WERI-Rb-1 (cell line): ENCODE measurements around the gene PPP2R5E.

Experiments
- DNase-seq: peaks from one replicate; pipeline ENCODE4 v3.0.0-alpha.2; 2020
- H3K27ac ChIP-seq: fragments of 250-450 bp; sonication (Bioruptor Pico); 2 replicates; pipeline ENCODE4 v1.5.1; 2020; ENCODE audit warnings: mild to moderate bottlenecking, moderate library complexity
- H3K27me3 ChIP-seq: fragments of 250-450 bp; sonication (Bioruptor Pico); 2 replicates; pipeline ENCODE4 v1.5.1; 2021; ENCODE audit warnings: mild to moderate bottlenecking, low read depth, moderate library complexity; ENCODE audit not compliant: insufficient read depth, severe bottlenecking
- H3K36me3 ChIP-seq: fragments of 250-450 bp; sonication (Bioruptor Pico); 2 replicates; pipeline ENCODE4 v1.5.1; 2020; ENCODE audit warnings: mild to moderate bottlenecking, moderate library complexity
- H3K4me3 ChIP-seq: 2 replicates; pipeline ENCODE4 v1.5.1; 2011; ENCODE audit warnings: low read depth, mild to moderate bottlenecking, control low read depth, low read length
- H3K9me3 ChIP-seq: fragments of 250-450 bp; sonication (Bioruptor Pico); 2 replicates; pipeline ENCODE4 v1.5.1; 2021; ENCODE audit warnings: mild to moderate bottlenecking, moderate library complexity; ENCODE audit not compliant: severe bottlenecking
- TF ChIP-seq, protein P1 (sequence below): IDR thresholded peaks from 2 replicates; pipeline ENCODE4 v1.5.1; 2011; ENCODE audit warnings: low read depth, mild to moderate bottlenecking, control low read depth, inconsistent platforms, low read length

Gene PPP2R5E

GRCh38 chr14:63454863-63455622, 88.1 kb downstream of the PPP2R5E start:
- no peak for DNase-seq
- Histone ChIP-seq H3K36me3 (peaks cover 10% of the 10 kb centered on the region), H3K4me3 (no peak overlapping the region), H3K9me3 (no peaks in the 10 kb centered on the region), H3K27me3 (no peaks in the 10 kb centered on the region), H3K27ac (no peak overlapping the region)
- TF ChIP-seq, protein P1, sequence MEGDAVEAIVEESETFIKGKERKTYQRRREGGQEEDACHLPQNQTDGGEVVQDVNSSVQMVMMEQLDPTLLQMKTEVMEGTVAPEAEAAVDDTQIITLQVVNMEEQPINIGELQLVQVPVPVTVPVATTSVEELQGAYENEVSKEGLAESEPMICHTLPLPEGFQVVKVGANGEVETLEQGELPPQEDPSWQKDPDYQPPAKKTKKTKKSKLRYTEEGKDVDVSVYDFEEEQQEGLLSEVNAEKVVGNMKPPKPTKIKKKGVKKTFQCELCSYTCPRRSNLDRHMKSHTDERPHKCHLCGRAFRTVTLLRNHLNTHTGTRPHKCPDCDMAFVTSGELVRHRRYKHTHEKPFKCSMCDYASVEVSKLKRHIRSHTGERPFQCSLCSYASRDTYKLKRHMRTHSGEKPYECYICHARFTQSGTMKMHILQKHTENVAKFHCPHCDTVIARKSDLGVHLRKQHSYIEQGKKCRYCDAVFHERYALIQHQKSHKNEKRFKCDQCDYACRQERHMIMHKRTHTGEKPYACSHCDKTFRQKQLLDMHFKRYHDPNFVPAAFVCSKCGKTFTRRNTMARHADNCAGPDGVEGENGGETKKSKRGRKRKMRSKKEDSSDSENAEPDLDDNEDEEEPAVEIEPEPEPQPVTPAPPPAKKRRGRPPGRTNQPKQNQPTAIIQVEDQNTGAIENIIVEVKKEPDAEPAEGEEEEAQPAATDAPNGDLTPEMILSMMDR, result no peak

DNA sequence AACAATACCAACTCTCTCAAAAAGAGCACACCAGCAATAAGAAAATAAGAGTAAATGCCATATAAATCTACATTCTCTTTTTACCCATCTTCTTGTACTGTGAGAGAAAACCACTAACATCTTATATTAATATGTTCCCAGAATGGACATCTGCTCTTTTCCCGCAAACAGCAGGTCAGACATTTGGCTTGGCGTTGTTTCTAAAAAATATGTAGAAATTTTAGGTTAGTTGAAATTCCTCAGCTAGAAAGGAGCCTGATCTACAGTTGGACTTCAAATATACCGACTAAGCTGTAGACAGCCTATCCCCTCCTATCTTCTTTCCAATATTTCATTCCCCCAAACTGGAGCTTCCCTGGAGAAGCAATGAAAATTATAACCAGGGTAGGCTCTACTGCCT, 88.7 kb downstream of the PPP2R5E start:
- H3K27me3 ChIP-seq, result no peaks in the 10 kb centered on the region
- TF ChIP-seq, protein P1, result no peak
- no peak overlapping the region for H3K27ac ChIP-seq
- H3K4me3 ChIP-seq, result no peak overlapping the region
- no peaks in the 10 kb centered on the region for H3K9me3 ChIP-seq
- peaks cover 10% of the 10 kb centered on the region for H3K36me3 ChIP-seq
- no peak for DNase-seq

- no peak overlapping the region for H3K4me3 ChIP-seq
- no peaks in the 10 kb centered on the region for H3K9me3 ChIP-seq
- TF ChIP-seq, protein P1, result no peak
- DNase-seq, result no peak
- no peaks in the 10 kb centered on the region for H3K27me3 ChIP-seq
- peaks cover 10% of the 10 kb centered on the region for H3K36me3 ChIP-seq
- H3K27ac ChIP-seq, result no peak overlapping the region
Observed at GRCh38 chr14:63453443-63453936, 89.7 kb downstream of the PPP2R5E start.

DNA sequence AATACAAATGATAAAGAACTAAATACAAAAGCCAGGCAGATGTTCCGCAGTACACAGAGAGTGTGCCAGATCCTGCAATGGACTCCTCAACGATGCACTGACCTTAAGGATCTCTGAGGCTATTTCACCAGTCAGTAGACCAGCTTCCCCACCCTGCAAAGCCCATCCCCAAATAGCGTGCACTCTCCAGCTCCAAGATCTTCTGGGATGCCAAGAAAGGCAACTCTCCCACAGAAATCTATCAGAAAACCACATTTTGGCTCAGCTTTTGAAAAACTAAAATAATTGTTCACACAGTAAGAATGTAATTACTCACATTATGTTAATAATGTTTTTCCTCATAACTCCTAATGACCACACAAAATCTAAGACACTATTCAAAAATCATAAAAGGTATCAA, 90.4 kb downstream of the PPP2R5E start:
- Histone ChIP-seq H3K9me3 (no peaks in the 10 kb centered on the region), H3K4me3 (no peak overlapping the region), H3K27ac (no peak overlapping the region), H3K27me3 (no peaks in the 10 kb centered on the region), H3K36me3 (peaks cover 10% of the 10 kb centered on the region)
- DNase-seq, result no peak
- TF ChIP-seq, protein P1, result no peak

GRCh38 chr14:63448841-63449240, 94.3 kb downstream of the PPP2R5E start:
- H3K27ac ChIP-seq, result no peak overlapping the region
- DNase-seq, result no peak
- no peaks in the 10 kb centered on the region for H3K9me3 ChIP-seq
- peaks cover 10% of the 10 kb centered on the region for H3K36me3 ChIP-seq
- TF ChIP-seq, protein P1, result no peak
- no peaks in the 10 kb centered on the region for H3K27me3 ChIP-seq
- no peak overlapping the region for H3K4me3 ChIP-seq
